CD4-positive, alpha-beta memory T cell (primary cell): ENCODE data around the gene PPP2R3B. TPM values are rescaled to one million over a fixed set of nuclear protein-coding genes. Genes with fewer than 3 reads are reported as not detected.

Source experiments
- CTCF ChIA-PET: fragments of 350-600 bp; sonication (Branson Sonifier 250); formaldehyde crosslinking; loops from one replicate; lab custom pipeline; 2021; ENCODE audit warnings: inconsistent platforms; ENCODE audit not compliant: partially characterized antibody; lab: Charles Lee
- POLR2A ChIA-PET: fragments of 350-600 bp; sonication (Branson Sonifier 250); formaldehyde crosslinking; loops from one replicate; lab custom pipeline; 2021; ENCODE audit not compliant: partially characterized antibody; lab: Charles Lee
- DNase-seq, 5 donors: peaks; one replicate each; pipeline versions ENCODE4 v3.0.0 to v3.0.0-alpha.2; 2020 to 2022; ENCODE audit warnings: mixed read lengths in 1 of 5
- H3K27ac ChIP-seq: one replicate; pipeline ENCODE4 v1.7.0; 2013; ENCODE audit warnings: low read depth, low read length
- H3K27me3 ChIP-seq: 2 replicates; pipeline ENCODE4 v1.7.0; 2013; ENCODE audit warnings: mild to moderate bottlenecking, low read length, moderate library complexity; ENCODE audit not compliant: insufficient read depth
- H3K36me3 ChIP-seq: 2 replicates; pipeline ENCODE4 v1.7.0; 2013; ENCODE audit warnings: mild to moderate bottlenecking, low read length, moderate library complexity; ENCODE audit not compliant: insufficient read depth
- H3K4me1 ChIP-seq: 2 replicates; pipeline ENCODE4 v1.7.0; 2013; ENCODE audit warnings: mild to moderate bottlenecking, low read length, moderate library complexity; ENCODE audit not compliant: insufficient read depth
- H3K4me3 ChIP-seq, 2 donors: one replicate each; pipeline ENCODE4 v1.7.0; 2013; ENCODE audit warnings: low read length in 2 of 2, mild to moderate bottlenecking in 1 of 2
- H3K9me3 ChIP-seq, 2 donors: one replicate each; pipeline ENCODE4 v1.7.0; 2013; ENCODE audit warnings: low read length in 2 of 2, control low read depth in 1 of 2; ENCODE audit not compliant: control insufficient read depth in 1 of 2
- H3K27ac Mint-ChIP-seq, 7 donors: one replicate each; pipeline ENCODE4 v1.8.0; 2020 to 2021; ENCODE audit warnings: mixed read lengths in 7 of 7, mild to moderate bottlenecking in 6 of 7, inconsistent platforms in 3 of 7, moderate library complexity in 3 of 7
- H3K27me3 Mint-ChIP-seq, 2 donors: one replicate each; pipeline ENCODE4 v1.8.0; 2020 to 2021; ENCODE audit warnings: mixed read lengths in 2 of 2
- H3K36me3 Mint-ChIP-seq, 2 donors: one replicate each; pipeline ENCODE4 v1.8.0; 2020 to 2021; ENCODE audit warnings: mixed read lengths in 2 of 2, inconsistent platforms in 1 of 2, mild to moderate bottlenecking in 1 of 2
- H3K4me1 Mint-ChIP-seq, 4 donors: one replicate each; pipeline ENCODE4 v1.8.0; 2020 to 2021; ENCODE audit warnings: mixed read lengths in 4 of 4, mild to moderate bottlenecking in 1 of 4
- H3K4me3 Mint-ChIP-seq, 8 donors: one replicate each; pipeline ENCODE4 v1.8.0; 2020 to 2021; ENCODE audit warnings: mixed read lengths in 8 of 8, mild to moderate bottlenecking in 7 of 8, moderate library complexity in 6 of 8, inconsistent platforms in 3 of 8
- H3K9me3 Mint-ChIP-seq, 8 donors: one replicate each; pipeline ENCODE4 v1.8.0; 2020 to 2021; ENCODE audit warnings: mixed read lengths in 8 of 8, mild to moderate bottlenecking in 5 of 8, inconsistent platforms in 3 of 8, moderate library complexity in 1 of 8
- intact Hi-C: fragments of 100-400 bp; cut with micrococcal nuclease; formaldehyde crosslinking; loops from one replicate; pipeline ENCODE4 v1.15.1; 2023
- polyA plus RNA-seq, 2 donors: library from polyadenylated mRNA; unstranded; fragments of 300-500 nt; fragmentation: Illumina TruSeq; gene quantifications; one replicate each; pipeline ENCODE4 v1.2.3, GENCODE V29; 2021
- total RNA-seq, 2 experiments: library from RNA; stranded (reverse); gene quantifications; one replicate each; pipeline ENCODE4 v1.2.3, GENCODE V29; 2021

The PPP2R3B gene
- total and polyA plus RNA-seq, 4 experiments from 2014 or later: 8.0 to 45.2 (median 25.3) TPM

DNA sequence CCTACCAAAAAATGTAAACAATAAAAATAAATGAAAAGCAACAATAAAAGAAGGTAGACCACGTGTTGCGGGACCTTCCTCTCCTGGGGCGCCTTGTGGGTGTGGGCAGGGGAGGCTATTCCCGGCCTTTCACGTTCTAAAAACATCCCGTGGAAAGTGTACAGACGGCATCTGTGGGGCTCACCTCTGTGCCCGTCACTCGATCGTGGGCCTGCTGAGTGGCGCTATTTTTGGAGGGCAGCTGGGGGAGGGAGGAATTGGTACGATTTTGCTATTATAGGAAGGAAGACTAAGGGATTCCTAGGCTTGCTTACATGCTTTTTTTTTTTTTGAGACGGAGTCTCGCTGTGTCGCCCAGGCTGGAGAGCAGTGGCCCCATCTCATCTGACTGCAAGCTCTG is 13.6 kb upstream of the PPP2R3B start:
- H3K36me3 Mint-ChIP-seq: peaks cover 0 to 2% of the 10 kb centered on the region in 2 donors
- Histone ChIP-seq H3K9me3 (no peaks in the 10 kb centered on the region), H3K27me3 (no peaks in the 10 kb centered on the region), H3K36me3 (no peaks in the 10 kb centered on the region), H3K4me3 (no peak overlapping the region), H3K4me1 (no peaks in the 10 kb centered on the region), H3K27ac (no peak overlapping the region)
- peaks cover 0 to 2% (median 0%) of the 10 kb centered on the region in 8 donors for H3K9me3 Mint-ChIP-seq
- ChIA-PET POLR2A (no interaction called here), CTCF (no interaction called here)
- peaks cover 0 to 2% (median 0%) of the 10 kb centered on the region in 4 donors for H3K4me1 Mint-ChIP-seq
- intact Hi-C loops: no loop called here
- H3K27me3 Mint-ChIP-seq: no peaks in the 10 kb centered on the region
- no peak for DNase-seq
- H3K4me3 Mint-ChIP-seq: no peak overlapping the region
- peak overlapping the region in 1 of 7 donors; percentile 41 for H3K27ac Mint-ChIP-seq

DNA sequence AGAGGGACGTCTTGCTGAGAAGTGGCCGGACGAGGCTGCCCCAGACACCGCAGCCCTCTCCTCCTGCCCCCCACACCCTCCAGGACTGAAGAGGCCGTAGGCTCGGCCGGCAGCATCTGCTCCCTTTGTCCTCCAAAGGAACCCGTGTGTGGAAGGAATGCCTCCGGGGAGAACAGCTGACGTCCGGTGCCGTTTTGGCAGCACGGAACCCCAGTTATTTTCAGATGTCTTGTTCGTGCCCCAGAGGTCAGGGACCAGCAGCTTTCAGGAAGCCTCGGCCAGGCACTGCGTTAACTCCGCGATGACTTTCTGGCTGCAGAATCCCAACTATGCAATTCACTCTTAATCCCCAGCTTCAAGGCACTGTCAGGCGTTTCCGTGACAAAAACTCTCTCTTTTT is 10.9 kb upstream of the PPP2R3B start:
- Mint-ChIP-seq H3K4me3 (no peak overlapping the region), H3K27ac (no peak overlapping the region), H3K4me1 (no peaks in the 10 kb centered on the region), H3K36me3 (no peaks in the 10 kb centered on the region), H3K27me3 (no peaks in the 10 kb centered on the region), H3K9me3 (peaks cover 0 to 2% (median 0%) of the 10 kb centered on the region in 8 donors)
- Histone ChIP-seq H3K27me3 (no peaks in the 10 kb centered on the region), H3K27ac (no peak overlapping the region), H3K4me3 (no peak overlapping the region), H3K9me3 (no peaks in the 10 kb centered on the region), H3K36me3 (no peaks in the 10 kb centered on the region), H3K4me1 (no peaks in the 10 kb centered on the region)
- DNase-seq: no peak
- intact Hi-C loops: no loop called here
- POLR2A ChIA-PET: no interaction called here
- CTCF ChIA-PET: no interaction called here

DNA sequence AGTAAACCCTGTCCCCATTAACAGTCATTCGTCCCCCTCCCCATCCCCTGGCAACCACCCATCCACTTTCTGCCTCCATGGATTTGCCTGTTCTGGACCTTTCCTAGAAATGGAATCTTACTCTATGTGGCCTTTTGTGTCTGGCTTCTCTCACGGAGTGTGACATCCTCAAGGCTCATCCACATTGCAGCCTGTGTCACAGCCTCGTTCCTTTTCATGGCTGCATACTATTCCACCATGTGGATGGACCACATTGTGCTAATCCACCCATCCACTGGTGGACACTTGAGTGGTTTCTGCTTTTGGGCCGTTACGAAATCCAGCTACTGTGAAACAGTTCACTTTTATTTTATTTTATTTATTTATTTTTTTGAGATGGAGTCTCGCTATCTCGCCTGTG is 8.1 kb upstream of the PPP2R3B start:
- H3K4me3 Mint-ChIP-seq: no peak overlapping the region
- POLR2A ChIA-PET: no interaction called here
- no peaks in the 10 kb centered on the region for H3K27me3 ChIP-seq
- no peaks in the 10 kb centered on the region for H3K9me3 ChIP-seq
- no peaks in the 10 kb centered on the region for H3K36me3 ChIP-seq
- CTCF ChIA-PET: no interaction called here
- no peak overlapping the region for H3K27ac Mint-ChIP-seq
- DNase-seq: no peak
- intact Hi-C loops: no loop called here
- H3K27ac ChIP-seq: no peak overlapping the region
- no peaks in the 10 kb centered on the region for H3K9me3 Mint-ChIP-seq
- H3K4me1 ChIP-seq: no peaks in the 10 kb centered on the region
- H3K36me3 Mint-ChIP-seq: no peaks in the 10 kb centered on the region
- H3K4me1 Mint-ChIP-seq: no peaks in the 10 kb centered on the region
- H3K4me3 ChIP-seq: no peak overlapping the region
- no peaks in the 10 kb centered on the region for H3K27me3 Mint-ChIP-seq

DNA sequence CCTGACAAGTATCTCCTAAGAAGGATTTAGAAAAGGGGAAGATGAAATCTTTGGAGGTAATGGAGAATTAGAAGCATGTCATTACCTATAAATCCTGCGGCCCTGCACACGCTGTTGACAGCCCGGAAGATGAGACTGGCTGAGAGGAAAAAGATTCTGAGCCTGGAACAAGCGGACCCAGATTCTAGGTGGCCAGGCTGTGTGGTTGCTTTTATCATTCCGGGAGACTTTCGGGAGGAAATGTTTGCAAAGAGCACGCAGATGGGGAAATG is 5.8 kb upstream of the PPP2R3B start:
- Mint-ChIP-seq H3K9me3 (no peaks in the 10 kb centered on the region), H3K27me3 (no peaks in the 10 kb centered on the region), H3K4me3 (no peak overlapping the region), H3K4me1 (peaks cover 1 to 3% (median 2%) of the 10 kb centered on the region in 4 donors), H3K27ac (no peak overlapping the region), H3K36me3 (no peaks in the 10 kb centered on the region)
- Histone ChIP-seq H3K27me3 (no peaks in the 10 kb centered on the region), H3K4me3 (no peak overlapping the region), H3K36me3 (no peaks in the 10 kb centered on the region), H3K27ac (no peak overlapping the region), H3K4me1 (peaks cover 4% of the 10 kb centered on the region), H3K9me3 (no peaks in the 10 kb centered on the region)
- intact Hi-C loops: no loop called here
- CTCF ChIA-PET: no interaction called here
- POLR2A ChIA-PET: no interaction called here
- DNase-seq: no peak

DNA sequence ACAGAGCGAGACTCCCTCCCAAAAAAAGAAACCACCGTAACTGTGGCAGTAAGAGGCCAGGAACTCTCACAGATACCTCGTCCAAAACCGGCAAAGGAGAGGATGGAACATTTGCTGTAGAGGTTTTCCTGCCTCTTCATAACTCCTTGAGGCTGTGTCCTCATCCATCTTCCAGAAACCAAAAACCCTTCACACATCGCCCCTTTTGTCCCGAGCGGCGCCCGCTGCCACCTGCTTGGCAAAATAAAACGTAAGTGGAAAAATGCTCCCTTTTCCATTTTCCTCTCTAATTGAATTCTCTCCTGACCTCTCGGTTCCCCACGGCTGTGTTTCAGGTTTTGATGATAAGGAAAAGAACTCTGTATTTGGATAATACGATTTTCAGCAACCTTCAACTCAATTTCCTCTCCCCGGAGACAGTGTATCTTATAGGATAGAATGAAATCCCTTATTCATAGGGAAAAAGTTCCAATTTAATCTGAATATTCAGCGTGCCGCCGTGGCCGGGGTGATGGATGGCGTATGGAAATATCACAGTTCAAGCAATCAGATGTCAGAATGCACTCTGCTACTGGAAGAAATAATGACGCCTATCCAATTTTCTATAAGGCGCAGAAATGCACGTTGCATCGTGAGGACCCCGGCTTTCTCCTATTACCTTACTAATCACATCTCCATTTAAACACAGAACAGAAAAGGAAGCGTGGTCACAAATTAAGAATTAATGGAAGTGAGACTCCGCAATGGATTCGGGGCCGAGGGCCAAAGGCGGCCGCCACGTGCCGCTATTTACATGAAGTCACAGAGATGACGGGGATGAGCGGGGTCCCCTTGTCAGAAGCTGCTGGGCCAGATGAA is 5.2 kb upstream of the PPP2R3B start:
- ChIA-PET POLR2A (no interaction called here), CTCF (no interaction called here)
- no peaks in the 10 kb centered on the region for H3K36me3 ChIP-seq
- peaks cover 6% of the 10 kb centered on the region for H3K4me1 ChIP-seq
- intact Hi-C loops: no loop called here
- H3K27ac ChIP-seq: no peak overlapping the region
- Mint-ChIP-seq H3K4me3 (no peak overlapping the region), H3K27me3 (peaks cover 0 to under 1% of the 10 kb centered on the region in 2 donors), H3K27ac (no peak overlapping the region), H3K4me1 (peaks cover 7 to 9% (median 7%) of the 10 kb centered on the region in 4 donors), H3K9me3 (peaks cover 0 to 3% (median 0%) of the 10 kb centered on the region in 8 donors), H3K36me3 (peaks cover 0 to 4% of the 10 kb centered on the region in 2 donors)
- H3K9me3 ChIP-seq: no peaks in the 10 kb centered on the region
- no peaks in the 10 kb centered on the region for H3K27me3 ChIP-seq
- no peak overlapping the region for H3K4me3 ChIP-seq
- no peak for DNase-seq

DNA sequence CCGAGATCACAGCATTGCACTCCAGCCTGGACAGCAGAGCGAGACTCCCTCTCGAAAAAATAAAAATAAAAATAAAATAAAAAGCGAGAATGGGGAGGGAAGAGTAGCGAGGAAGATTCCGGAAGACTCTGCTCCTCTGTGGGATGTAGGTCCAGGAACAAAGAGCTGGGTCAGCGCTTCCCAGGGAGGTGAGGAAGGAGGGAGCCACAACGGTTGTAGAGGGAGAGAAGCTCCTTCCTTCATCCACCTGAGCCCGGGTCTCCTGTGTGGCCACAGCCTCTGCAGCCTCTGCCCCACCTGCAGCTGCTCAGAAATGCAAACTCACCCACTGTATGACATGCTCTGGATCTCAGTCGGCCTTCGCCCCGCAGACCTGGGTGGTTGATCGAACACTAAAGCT is 3.8 kb upstream of the PPP2R3B start:
- no peak overlapping the region for H3K27ac Mint-ChIP-seq
- H3K4me1 ChIP-seq: peaks cover 6% of the 10 kb centered on the region
- peaks cover 0 to 6% (median 0%) of the 10 kb centered on the region in 8 donors for H3K9me3 Mint-ChIP-seq
- no peak for DNase-seq
- H3K4me1 Mint-ChIP-seq: peaks cover 7 to 11% (median 8%) of the 10 kb centered on the region in 4 donors
- peaks cover 0 to 1% of the 10 kb centered on the region in 2 donors for H3K27me3 Mint-ChIP-seq
- intact Hi-C loops: no loop called here
- peaks cover 0 to 4% of the 10 kb centered on the region in 2 donors for H3K36me3 Mint-ChIP-seq
- H3K4me3 Mint-ChIP-seq: no peak overlapping the region
- H3K36me3 ChIP-seq: no peaks in the 10 kb centered on the region
- H3K27ac ChIP-seq: no peak overlapping the region
- no peaks in the 10 kb centered on the region for H3K27me3 ChIP-seq
- no peaks in the 10 kb centered on the region for H3K9me3 ChIP-seq
- H3K4me3 ChIP-seq: no peak overlapping the region
- ChIA-PET POLR2A (no interaction called here), CTCF (no interaction called here)

- intact Hi-C loops: loop anchor here (10.0 kb wide), 1 partner anchor 1276 kb away; no protein-coding TSS in a partner anchor
- Mint-ChIP-seq H3K9me3 (peaks cover 0 to 6% (median 0%) of the 10 kb centered on the region in 8 donors), H3K4me1 (peaks cover 9 to 11% (median 10%) of the 10 kb centered on the region in 4 donors), H3K4me3 (peak overlapping the region in 1 of 8 donors; percentile 62), H3K27me3 (peaks cover 0 to 1% of the 10 kb centered on the region in 2 donors), H3K27ac (peak overlapping the region in 1 of 7 donors; percentile 82), H3K36me3 (peaks cover 0 to 4% of the 10 kb centered on the region in 2 donors)
- Histone ChIP-seq H3K27ac (no peak overlapping the region), H3K4me1 (peaks cover 6% of the 10 kb centered on the region), H3K4me3 (no peak overlapping the region), H3K9me3 (no peaks in the 10 kb centered on the region), H3K27me3 (no peaks in the 10 kb centered on the region), H3K36me3 (no peaks in the 10 kb centered on the region)
- ChIA-PET POLR2A (no interaction called here), CTCF (no interaction called here)
- no peak for DNase-seq
Measured at GRCh38 chrX:389021-389441, 2.3 kb upstream of the PPP2R3B start.
